HTERT RPE-1 (cell line): Measurements from ENCODE around the gene DNAJB13.

ENCODE experiments used
- in situ Hi-C: fragments of 300-500 bp; cut with MboI; formaldehyde crosslinking; loops from 4 replicates; pipeline ENCODE4 v1.14.3; 2020; ENCODE audit warnings: low sequenced_read_pairs

DNAJB13 gene

DNA sequence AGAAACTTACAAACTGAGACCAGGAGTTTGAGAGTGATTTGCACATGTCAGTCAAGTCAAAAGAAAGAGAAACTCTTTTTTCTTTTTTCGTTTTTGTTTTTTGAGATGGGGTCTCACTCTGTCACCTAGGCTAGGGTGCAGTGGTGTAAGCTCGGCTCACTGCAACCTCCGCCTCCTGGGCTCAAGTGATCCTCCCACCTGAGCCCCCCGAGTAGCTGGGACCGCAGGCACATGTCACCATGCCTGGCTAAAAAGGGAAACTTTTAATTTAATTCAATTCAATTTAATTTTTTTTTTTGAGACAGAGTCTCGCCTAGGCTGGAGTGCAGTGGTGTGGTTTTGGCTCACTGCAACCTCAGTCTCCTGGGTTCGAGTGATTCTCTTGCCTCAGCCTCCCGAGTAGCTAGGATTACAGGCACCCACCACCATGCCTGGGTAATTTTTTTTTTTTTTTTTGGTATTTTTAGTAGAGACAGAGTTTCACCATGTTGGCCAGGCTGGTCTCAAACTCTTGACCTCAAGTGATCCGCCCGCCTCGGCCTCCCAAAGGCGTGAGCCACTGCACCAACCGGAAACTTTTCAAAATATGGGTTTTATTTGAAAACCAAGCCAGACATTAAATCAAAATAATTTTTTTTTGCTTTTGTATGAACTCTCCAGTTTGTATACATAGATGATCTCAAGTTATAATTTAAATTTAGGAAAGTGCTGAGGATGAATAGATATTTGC is 48.2 kb downstream of the DNAJB13 start:
- in situ Hi-C loops, result no loop called here

DNA sequence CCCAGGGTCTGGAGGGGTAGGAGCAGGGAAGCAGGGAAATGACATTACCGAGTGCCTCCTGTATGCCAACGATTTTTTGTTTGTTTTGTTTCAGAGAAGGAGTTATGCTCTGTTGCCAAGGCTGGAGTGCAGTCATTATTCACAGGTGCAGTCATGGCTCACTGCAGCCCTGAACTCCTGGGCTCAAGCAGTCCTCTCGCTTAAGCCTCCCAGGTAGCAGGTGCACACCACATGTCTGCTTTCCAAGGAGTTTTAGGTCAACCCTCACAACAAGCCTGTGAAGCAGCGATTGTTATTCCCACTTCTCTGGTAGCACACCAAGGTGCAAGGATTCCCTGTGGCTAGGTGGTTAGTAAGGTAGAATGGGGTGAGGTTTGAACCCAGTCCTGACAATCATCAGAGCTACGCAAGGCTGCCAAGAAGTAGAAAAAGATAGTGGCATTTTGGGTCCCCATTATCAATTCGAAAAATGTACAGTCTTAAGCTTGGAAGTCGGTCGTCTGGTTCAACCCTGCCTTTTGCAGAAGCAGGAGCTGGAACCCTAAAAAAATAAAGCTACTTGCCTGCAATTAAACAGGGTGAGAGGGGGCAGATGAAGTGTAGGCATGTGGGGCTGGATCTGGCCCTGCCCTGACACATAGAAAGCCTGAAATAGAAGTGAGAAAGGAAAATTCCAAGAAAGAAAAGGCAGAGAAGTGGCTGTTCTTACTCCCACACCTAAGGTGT is 48.9 kb downstream of the DNAJB13 start:
- in situ Hi-C loops, result no loop called here

DNA sequence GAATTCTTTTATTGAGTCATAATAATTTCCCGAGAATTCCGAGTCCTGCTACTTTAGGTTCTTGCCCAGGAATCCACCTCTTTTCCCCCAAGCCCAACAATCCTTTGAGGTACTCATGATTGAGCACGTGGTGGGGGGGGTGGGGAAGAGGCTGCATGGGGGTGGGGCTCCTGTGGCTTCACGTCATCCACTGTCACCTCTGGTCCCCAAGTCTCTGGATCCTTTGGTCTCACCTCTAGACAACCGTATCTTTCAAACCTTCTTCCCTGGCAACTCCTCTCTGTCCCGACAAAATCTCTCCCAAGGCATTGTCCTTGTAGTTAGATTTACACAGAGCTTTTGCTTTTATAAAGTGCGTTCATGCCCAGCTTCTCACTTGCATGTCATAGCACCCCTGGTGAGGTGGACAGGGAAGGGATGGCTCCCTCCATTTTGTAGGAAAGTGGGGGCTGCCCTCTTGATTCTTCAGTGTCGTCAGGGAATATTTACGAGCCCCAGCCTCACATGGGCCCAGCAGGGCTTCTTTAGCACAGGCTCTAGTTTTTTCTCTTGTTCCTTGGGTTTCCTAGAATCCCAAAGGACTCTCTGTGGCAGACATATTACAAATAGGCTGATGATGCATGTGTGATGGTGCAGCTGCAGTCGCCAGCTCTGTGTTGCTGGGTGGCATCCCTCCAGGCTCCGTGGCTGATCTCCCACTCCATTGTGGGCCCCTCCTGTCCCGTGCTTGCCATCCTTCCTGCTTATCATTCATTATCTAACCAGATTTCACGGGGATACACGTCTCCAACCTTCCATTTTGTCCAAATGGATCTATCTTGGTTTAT is 49.7 kb downstream of the DNAJB13 start:
- in situ Hi-C loops, result no loop called here

DNA sequence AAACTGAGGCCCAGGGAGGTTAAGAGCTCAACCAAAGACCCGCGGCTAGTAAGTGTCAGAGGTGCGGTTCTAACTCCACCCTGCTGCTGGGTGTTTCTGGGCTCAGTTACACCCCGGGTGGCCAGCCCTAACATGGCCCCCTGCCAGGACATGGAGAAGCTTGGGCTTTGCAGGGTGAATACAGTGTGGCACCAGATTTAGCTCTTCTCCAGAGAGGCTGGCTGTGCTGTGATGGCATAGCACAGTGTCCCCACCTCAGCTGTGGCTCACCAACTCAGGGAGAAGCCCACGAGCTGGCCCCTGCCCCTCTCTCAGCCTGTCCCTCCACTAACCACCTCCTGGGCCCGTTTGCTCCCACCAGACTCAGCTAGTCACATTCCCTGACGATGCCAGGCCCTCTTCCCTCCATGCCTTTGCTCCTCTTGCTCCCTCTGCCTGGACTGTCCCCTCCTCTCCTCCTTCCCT is 51.0 kb downstream of the DNAJB13 start:
- in situ Hi-C loops, result no loop called here

DNA sequence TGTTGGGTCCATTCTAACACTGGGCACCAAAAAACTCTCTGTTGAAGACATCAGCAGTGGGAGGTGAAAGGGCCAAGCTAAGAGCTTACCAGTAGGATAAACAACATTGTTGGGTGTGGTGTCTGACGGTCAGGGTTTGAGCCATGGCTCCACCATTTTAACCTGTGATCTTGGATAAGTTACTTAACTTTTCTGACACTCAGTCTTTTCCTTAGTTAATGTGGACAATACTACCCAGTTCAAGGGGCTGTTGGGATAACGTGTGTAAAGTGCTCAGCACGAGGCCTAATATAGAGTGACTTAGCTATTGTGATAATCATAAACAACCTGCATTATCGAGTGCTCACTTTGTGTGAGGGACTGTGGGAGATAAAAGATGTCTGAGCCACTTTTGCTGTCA is 52.0 kb downstream of the DNAJB13 start:
- in situ Hi-C loops, result no loop called here

DNA sequence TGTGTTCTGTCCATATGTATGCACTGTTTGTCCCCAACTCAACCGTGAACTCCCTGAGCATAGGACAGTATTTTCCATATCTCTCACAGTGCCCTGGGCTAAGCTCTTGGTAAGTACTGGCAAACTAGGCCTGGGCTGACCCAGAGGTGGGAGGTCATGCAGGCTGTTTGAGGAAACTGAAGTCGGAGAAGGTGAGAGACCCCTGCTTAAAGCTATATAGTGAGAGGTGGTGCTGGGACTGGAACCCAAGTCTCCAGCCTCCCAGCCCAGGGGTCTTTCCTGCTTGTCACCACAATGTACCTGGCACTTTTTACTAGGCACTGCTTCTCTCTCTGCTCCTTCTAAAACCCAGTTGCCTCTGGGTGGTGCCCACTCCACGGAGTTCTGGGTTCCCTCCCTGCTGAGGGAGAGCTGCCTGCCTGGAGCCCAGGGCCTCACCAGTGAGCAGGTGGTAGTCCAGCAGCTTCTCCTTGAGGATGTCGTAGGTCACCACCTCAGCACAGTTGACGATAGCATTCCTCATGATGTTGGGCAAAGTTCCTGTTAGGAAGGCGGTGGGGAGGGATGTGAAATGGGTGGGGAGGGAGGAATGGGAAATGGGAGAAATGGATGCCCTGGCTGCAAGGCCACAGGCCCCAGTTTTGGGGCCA is 53.3 kb downstream of the DNAJB13 start:
- in situ Hi-C loops, result no loop called here

DNA sequence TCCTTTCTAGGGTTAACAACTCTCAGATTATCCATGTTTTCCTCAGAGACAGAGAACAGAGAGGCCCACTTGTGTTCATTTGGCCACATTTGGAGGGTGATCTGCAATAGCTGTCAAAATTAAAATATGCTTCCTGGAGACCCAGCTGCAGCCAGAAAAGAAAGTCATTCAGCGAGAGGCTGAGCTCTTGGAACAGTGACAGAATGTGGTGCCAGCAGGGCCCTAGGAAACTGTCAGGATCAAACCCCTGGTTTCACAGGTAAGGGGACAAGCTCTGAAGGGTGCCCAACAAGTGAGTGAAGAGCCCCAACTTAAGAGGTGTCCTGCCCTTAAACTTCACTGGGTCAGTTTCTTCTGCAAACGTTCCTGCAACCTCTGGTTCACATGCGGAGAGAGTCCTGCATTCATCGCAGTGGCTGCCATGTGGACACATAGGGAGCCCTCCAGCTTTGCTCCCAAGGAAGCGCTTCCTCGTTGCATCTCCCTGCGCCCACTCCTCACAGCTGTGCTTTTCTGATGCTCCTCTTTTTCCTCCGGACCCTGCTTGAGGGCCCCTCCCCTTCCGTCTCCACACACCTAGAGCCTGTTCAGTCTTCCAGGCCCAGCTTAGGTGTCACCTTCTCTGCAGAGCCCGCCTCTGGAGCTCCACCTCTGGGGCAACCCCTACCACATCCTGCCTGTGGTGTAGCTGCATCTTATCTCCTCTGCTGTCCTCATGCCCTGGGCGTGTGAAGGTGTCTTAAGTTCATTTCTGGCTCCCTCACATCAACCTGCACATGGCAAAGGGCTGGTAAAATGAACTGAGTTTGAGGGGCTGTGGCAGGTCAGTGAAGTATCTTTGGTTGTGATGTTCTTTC is 54.2 kb downstream of the DNAJB13 start:
- in situ Hi-C loops, result no loop called here

DNA sequence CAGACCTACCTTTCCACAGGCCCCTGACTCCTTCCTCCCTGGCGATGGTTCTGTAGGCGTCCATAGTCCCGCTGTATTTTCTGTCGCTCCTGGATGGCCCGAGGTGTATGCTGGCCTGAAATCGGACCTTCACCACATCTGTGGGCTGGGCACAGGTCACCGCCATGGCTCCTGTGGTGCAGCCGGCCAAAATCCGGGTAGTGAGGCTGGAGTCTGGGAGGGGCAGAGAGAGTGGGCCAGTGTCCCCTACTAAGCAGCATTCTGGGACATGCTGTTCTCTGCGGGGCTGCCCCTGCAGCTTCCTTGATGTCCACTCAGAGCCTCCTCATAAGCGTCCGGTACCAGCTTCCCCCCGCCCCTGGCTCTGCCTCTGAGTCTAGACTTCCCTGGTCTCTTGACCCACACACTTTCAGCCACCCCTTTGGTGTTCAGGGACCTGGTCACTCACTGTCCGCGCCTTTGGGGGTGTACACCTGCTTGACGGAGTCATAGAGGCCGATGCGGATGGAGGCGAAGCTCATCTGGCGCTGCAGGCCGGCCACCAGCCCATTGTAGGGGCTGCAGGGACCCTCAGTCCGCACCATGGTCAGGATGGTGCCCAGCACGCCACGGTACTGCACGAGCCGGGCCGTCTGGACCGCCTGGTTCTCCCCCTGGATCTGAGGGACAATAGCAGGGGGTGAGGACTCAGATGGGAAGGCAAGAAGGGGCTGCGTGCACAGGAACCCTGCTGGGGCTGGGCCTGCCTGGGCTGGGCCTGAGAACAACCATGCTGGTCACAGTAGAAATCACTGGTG is 55.1 kb downstream of the DNAJB13 start:
- in situ Hi-C loops, result no loop called here

DNA sequence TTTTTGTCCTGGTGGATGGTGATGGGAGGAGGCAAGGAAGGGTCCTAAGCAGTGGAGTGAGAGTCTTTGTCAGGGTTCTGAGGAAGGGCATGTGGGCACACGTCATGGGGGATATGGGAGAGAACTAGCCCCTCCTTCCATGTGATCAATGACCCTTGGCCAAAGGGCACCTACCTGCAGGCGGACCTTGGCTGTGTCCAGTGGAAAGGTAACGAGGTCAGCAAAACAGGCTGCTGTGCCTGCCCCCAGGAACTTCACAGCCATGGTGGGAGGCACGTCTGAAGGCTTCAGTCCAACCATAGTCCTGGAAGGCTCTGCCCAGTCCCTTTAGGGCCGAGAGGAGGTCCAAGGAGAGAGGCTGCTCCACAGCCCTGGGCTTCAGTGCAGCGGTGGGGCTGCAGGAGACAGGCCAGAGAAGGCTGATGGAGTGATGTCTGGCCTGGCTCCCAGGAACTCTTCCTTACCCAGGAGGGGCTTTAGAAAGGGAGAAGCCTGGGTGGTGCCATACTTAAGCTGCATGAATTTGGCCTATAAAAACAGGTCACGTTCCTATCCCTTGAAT is 56.0 kb downstream of the DNAJB13 start:
- in situ Hi-C loops, result no loop called here

DNA sequence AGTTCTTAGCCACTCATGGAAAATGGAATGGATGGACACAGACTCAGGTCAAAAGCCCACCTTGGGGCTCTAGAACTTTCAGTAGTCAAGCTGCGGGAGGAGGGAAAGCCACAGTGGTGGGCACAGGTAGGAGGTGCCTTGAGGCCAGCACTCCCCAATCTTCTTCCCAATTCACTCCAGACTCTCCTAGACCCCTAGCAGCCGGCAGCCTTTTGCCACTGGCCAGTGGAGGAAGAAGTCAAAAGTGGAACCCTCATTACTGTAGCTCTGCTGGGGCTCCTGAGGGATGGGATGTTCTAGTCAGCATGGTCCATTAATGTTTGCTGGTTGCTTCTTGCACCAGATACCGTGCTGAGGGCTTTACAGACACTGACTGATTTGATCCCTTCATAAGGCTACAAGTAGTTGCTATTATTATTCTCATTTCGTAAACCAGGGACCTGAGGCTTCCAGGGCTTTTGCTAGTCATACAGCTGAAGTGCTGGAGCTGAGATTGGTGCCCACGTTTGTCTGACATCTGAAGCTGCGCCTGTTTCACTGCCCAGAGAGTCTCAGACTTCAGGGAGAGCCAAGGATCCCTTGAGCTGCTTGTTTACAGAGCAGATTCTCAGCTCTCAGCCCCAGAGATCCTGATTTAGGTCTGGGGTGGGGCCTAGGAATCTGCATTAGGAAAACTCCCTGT is 57.0 kb downstream of the DNAJB13 start:
- in situ Hi-C loops, result no loop called here

DNA sequence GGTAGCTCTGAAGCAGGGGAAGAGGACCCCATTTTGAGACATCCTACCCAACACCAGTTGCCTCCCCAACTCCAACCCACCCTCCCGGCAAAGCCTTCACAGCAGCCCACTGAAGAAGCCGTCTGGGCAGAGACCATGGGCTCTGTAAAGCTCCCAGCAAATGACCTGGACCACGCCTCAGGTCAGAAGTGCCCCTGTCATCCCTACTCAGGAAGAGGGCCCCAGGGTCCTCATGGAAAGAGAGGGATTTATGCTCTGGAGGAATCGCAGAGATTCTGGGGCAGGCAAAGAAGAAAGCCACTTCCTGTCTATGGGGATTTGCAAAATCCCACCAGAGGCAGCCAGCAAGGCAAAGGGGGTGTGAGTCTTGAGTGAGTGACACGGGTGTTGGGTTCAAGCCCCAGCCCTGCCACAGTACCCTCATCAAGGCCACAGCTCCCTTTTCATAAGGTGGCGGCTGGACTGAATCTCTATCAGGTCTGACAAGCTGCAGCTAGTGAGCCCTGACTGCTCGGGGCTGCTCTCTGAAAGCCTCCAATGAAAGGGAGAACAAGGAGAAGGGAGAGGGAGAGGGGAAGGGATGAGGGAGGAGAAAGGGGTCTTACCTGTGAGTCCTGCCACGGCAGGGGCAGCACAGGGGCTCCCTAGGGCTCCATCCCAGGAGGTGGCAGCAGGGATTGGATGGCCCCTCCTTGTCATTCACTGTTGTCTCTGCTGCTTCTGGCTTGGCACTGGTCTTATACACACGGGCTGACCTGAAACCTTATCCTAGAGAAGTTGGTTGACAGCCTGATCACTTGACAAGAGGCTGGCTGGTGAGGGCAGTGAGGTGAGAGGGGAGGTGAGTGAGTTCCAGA is 57.8 kb downstream of the DNAJB13 start, which contains the start of gene UCP3:
Gene UCP3 (minus strand): TSS at position 713 of the 857 bp plus-strand sequence. CDS start 2,043 bp downstream, outside the sequence.
- in situ Hi-C loops, result no loop called here

DNA sequence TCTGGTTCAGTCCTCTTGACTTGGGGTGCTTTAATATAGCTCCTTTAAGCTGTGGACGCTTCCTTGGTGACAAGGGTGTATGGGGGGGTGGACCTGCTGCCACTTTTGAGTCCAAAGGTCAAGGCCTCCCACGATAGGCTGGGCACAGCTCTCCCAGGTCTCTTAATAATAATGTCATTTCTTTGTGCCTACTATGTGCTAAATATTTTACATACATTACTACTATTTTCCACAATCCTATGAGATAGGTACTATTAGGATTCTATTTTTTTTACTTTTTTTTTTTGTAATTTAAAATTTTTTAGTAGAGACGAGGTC is 58.4 kb downstream of the DNAJB13 start:
- in situ Hi-C loops, result no loop called here

DNA sequence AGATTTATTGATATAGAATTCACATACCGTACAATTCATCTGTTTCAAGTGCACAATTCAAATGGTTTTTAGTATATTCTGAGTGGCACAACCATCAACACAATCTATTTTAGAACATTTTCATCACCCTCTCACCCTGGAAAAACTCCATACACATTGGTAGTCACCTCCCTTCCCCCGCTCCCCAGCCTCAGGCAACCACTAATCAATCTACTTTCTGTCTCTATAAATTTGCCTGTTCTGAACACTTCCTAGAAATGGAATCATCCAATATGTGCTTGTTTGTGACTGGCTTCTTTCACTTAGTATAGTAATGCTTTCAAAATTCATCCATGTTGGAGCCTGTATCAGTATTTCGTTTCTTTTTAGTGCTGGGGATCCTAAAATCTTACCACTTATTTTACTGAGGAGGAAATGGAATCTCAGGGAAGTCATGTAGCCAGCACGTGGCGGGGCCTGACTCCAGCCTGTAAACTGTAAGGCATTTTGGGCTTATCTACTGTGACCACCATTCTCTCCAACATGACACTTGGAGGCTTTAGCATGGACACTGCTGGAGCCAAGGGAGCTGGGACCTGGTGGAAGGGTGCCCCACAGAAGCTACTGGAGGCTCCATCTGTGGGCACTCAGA is 59.0 kb downstream of the DNAJB13 start:
- in situ Hi-C loops, result no loop called here

DNA sequence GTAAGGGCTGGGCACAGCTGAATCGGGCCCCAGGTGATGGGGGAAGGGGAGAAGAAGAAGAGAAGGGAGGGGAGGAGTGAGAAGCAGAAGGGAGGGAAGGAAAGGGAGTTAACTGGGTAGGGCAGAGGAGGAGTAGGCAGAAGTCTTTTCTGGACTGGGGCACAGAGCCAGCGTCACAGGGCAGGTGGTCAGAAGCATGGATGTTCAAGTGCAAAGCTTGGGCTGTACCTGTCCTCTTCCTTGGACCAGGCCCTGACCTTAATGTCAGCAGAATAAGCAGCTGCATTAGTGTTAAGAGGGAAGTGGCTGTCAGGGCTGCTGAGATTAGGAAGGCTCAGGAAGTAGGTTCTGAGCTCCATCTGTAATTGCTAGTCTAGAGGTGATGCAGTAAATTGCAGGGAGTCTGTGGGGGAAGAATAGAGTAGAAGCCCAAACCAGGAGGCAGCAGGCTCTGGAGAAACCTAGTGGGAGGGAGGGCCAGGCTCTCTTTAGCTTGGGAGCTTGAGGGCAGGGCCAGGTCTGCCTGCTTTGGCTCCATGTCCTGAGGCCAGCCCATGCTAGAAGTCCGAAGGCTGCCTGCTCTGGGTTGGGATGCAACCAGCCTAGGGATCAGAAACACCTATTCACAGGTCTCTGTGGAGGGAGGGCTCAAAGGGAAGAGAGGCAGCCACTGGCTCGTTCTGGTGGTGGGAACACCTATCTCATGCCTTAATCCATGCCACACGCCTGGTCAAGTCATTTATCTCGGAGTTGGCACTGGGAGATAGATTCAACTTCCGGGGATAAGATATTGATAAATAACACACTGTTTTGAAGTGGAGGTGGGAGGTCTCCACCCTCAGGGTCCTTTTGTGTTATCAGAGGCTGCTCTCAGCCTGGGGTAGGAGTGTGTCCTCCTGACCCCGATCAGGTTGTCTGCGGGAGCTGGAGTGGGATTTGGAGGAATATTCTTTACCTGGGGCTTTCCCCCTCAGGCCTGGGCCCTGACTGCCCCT is 59.8 kb downstream of the DNAJB13 start:
- in situ Hi-C loops, result no loop called here

DNA sequence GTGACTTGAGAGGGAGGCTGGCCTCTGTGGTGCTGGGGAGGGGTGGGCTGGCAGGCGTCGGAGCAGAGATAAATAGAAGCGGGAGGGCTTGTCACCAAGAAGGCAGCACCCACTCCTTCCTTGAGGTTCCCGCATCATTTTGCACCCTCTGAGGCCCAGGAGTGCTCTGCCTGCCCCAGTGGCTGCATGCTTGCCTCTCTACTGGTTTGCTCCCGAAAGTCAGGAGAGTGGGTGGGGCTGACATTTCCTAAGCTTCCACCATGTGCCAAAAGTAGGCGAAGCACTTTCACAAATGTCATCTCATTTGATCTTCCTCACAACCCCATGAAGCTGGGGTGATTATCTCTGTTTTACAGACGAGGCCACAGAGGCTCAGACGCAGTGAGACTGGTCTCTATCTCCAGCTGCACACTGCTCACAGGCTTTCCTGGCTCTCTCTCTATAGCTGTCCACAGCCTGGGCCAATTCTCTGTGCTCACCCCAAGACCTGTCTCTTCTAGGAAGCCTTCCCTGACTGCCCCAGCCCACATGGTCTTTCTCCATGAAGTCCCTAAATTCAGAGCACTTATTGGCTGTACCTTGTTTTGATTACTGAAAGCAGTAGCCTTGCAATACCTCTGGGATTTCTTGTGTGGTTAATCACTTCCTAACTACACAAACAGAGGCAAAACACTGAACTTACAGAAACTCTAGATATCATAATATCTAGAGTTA is 60.7 kb downstream of the DNAJB13 start:
- in situ Hi-C loops, result no loop called here
